HCT116 (cell line): ENCODE results near the gene ASIC3. TPM values are rescaled to one million over a fixed set of nuclear protein-coding genes. Genes with fewer than 3 reads are reported as not detected.

ENCODE experiments used
- ATAC-seq: fragments of 200-7000 bp; cut with Tn5 transposase; 2 replicates; pipeline ENCODE4 v1.9.1; 2020; ENCODE audit warnings: mild to moderate bottlenecking, moderate library complexity
- BruUV-seq: library from RNA; stranded (reverse); fragments of 400-500 nt; replicated peaks from 2 replicates; lab custom pipeline; 2021; lab: Mats Ljungman, UMichigan
- CTCF ChIA-PET: fragments of 300-600 bp; sonication (Branson Sonifier 250); formaldehyde crosslinking; loops from one replicate; lab custom pipeline; 2021; ENCODE audit warnings: antibody characterized with exemption; lab: Charles Lee
- POLR2A ChIA-PET: fragments of 300-600, 350-600 bp; sonication (Branson Sonifier 250); formaldehyde crosslinking; loops from one replicate; lab custom pipeline; 2021; ENCODE audit warnings: antibody characterized with exemption; lab: Charles Lee
- RAD21 ChIA-PET, 2 experiments: fragments of 300-600 bp; sonication (Branson Sonifier 250); formaldehyde crosslinking; loops; one replicate each; lab custom pipeline; 2023; ENCODE audit warnings: low total read pairs in 2 of 2; ENCODE audit not compliant: uncharacterized antibody in 2 of 2, unreplicated experiment in 2 of 2, low non-redundant PET in 1 of 2; lab: Charles Lee
- DNase-seq: peaks from one replicate; pipeline ENCODE4 v3.0.0-alpha.2; 2010; ENCODE audit warnings: low read depth, low spot score
- H2AFZ ChIP-seq: fragments of 200-600 bp; shearing (Covaris generic), sonication (generic); 2 replicates; pipeline ENCODE4 v1.6.1; 2017; ENCODE audit warnings: low read depth, mixed run types, mixed read lengths, antibody characterized with exemption, low read length; ENCODE audit not compliant: poor library complexity, severe bottlenecking
- H3K27ac ChIP-seq: 2 replicates; pipeline ENCODE4 v1.5.1; 2012; ENCODE audit warnings: low read depth, low read length
- H3K27me3 ChIP-seq: fragments of 200-600 bp; sonication (generic); 2 replicates; pipeline ENCODE4 v1.6.1; 2016; ENCODE audit warnings: mixed run types, low read length, mixed read lengths; ENCODE audit not compliant: insufficient read depth
- H3K36me3 ChIP-seq, 2 experiments: fragments of 200-500 bp in 1 of 2; fragments of 200-600 bp in 1 of 2; sonication (Bioruptor generic) in 1 of 2; sonication (generic) in 1 of 2; 2 replicates each; pipeline versions ENCODE4 v1.5.1 to v1.6.1; 2014 to 2016; ENCODE audit warnings: low read length in 2 of 2, inconsistent platforms in 1 of 2, mixed read lengths in 1 of 2, mixed run types in 1 of 2; ENCODE audit not compliant: insufficient read depth in 2 of 2, control insufficient read depth in 1 of 2
- H3K4me1 ChIP-seq, 2 experiments: fragments of 200-600 bp in 1 of 2; sonication (generic) in 1 of 2; 2 replicates each; pipeline versions ENCODE4 v1.5.1 to v1.6.1; 2012 to 2017; ENCODE audit warnings: low read length in 2 of 2, inconsistent platforms in 1 of 2, mild to moderate bottlenecking in 1 of 2, mixed read lengths in 1 of 2, mixed run types in 1 of 2, moderate library complexity in 1 of 2; ENCODE audit not compliant: insufficient read depth in 2 of 2, control insufficient read depth in 1 of 2
- H3K4me2 ChIP-seq: fragments of 200-600 bp; sonication (generic); 2 replicates; pipeline ENCODE4 v1.6.1; 2017; ENCODE audit warnings: mixed run types, low read length, mixed read lengths
- H3K4me3 ChIP-seq, 2 experiments: fragments of 200-600 bp in 1 of 2; sonication (generic) in 1 of 2; replicated peaks in 1 of 2; 2 replicates each; pipeline ENCODE4 v1.5.1; 2011 to 2016; ENCODE audit warnings: low read length in 2 of 2, control low read depth in 1 of 2, low read depth in 1 of 2, mild to moderate bottlenecking in 1 of 2, mixed read lengths in 1 of 2, mixed run types in 1 of 2
- H3K79me2 ChIP-seq: fragments of 200-600 bp; sonication (generic); 2 replicates; pipeline ENCODE4 v1.6.1; 2017; ENCODE audit warnings: mild to moderate bottlenecking, mixed run types, low read length, moderate library complexity, mixed read lengths; ENCODE audit not compliant: insufficient read depth
- H3K9ac ChIP-seq: fragments of 200-600 bp; sonication (generic); 2 replicates; pipeline ENCODE4 v1.6.1; 2016; ENCODE audit warnings: low read length, mixed read lengths
- H3K9me2 ChIP-seq: fragments of 200-600 bp; sonication (generic), shearing (Covaris generic); 2 replicates; pipeline ENCODE4 v1.6.1; 2017; ENCODE audit warnings: mixed run types, mild to moderate bottlenecking, moderate library complexity; ENCODE audit not compliant: insufficient read depth
- H3K9me3 ChIP-seq, 2 experiments: fragments of 200-500 bp in 1 of 2; fragments of 200-600 bp in 1 of 2; sonication (Bioruptor generic) in 1 of 2; sonication (generic) in 1 of 2; 2 replicates each; pipeline ENCODE4 v1.6.1; 2014 to 2017; ENCODE audit warnings: low read length in 2 of 2, mixed read lengths in 2 of 2, inconsistent platforms in 1 of 2, low read depth in 1 of 2, mild to moderate bottlenecking in 1 of 2, mixed run types in 1 of 2, moderate library complexity in 1 of 2; ENCODE audit not compliant: control insufficient read depth in 1 of 2, insufficient read depth in 1 of 2
- H4K20me1 ChIP-seq: fragments of 200-600 bp; sonication (generic), shearing (Covaris generic); 2 replicates; pipeline ENCODE4 v1.6.1; 2017; ENCODE audit warnings: mixed run types, mild to moderate bottlenecking, moderate library complexity; ENCODE audit not compliant: insufficient read depth
- CEBPB ChIP-seq: IDR thresholded peaks from 2 replicates; pipeline ENCODE4 v1.6.1; 2012; ENCODE audit warnings: low read depth
- EGR1 ChIP-seq: IDR thresholded peaks from 2 replicates; pipeline ENCODE4 v1.6.1; 2012; ENCODE audit warnings: low read depth
- EZH2phosphoT487 ChIP-seq: fragments of 200-600 bp; IDR thresholded peaks from 2 replicates; pipeline ENCODE4 v1.6.1; 2018; ENCODE audit warnings: antibody characterized with exemption, borderline replicate concordance
- JUND ChIP-seq: IDR thresholded peaks from 2 replicates; pipeline ENCODE4 v1.6.1; 2012
- RAD21 ChIP-seq: IDR thresholded peaks from 2 replicates; pipeline ENCODE4 v1.6.1; 2012; ENCODE audit warnings: low read depth, mild to moderate bottlenecking
- SRF ChIP-seq: IDR thresholded peaks from 2 replicates; pipeline ENCODE4 v1.6.1; 2012; ENCODE audit warnings: low read depth
- TCF7L2 ChIP-seq: IDR thresholded peaks from 2 replicates; pipeline ENCODE4 v1.7.0; 2011; ENCODE audit warnings: borderline replicate concordance, inconsistent platforms; ENCODE audit not compliant: insufficient read depth, insufficient read length; ENCODE audit errors: extremely low read depth
- YY1 ChIP-seq: IDR thresholded peaks from 2 replicates; pipeline ENCODE4 v1.6.1; 2011; ENCODE audit warnings: low read length, low read depth, moderate library complexity, mild to moderate bottlenecking; ENCODE audit not compliant: insufficient replicate concordance; ENCODE audit errors: extremely low read depth
- ZFX ChIP-seq: fragments of 450-650 bp; IDR thresholded peaks from 2 replicates; pipeline ENCODE4 v1.6.1; 2017
- intact Hi-C: fragments of 100-400 bp; cut with micrococcal nuclease; formaldehyde crosslinking; loops from 2 replicates; pipeline ENCODE4 v1.10.0; 2022
- total RNA-seq: library from RNA; stranded (reverse); gene quantifications from one replicate; pipeline ENCODE4 v1.2.1, GENCODE V29; 2021; ENCODE audit not compliant: unreplicated experiment
- TF ChIP-seq, protein P1 (sequence below): IDR thresholded peaks from 2 replicates; pipeline ENCODE4 v1.6.1; 2012; ENCODE audit warnings: low read depth
- TF ChIP-seq, protein P2 (sequence below), 3 experiments: fragments of 200-600 bp in 1 of 3; sonication (generic) in 1 of 3; IDR thresholded peaks in 2 of 3; conservative IDR thresholded peaks in 1 of 3; 2 replicates each; pipeline ENCODE4 v1.5.1; 2012 to 2017; ENCODE audit warnings: low read depth in 2 of 3, low read length in 2 of 3, antibody characterized with exemption in 1 of 3, borderline replicate concordance in 1 of 3, control low read depth in 1 of 3, mild to moderate bottlenecking in 1 of 3, mixed read lengths in 1 of 3, mixed run types in 1 of 3, moderate library complexity in 1 of 3; ENCODE audit not compliant: insufficient read depth in 1 of 3

ASIC3 gene
- total RNA-seq, 1 experiment from 2014 or later = 4.4 TPM

DNA sequence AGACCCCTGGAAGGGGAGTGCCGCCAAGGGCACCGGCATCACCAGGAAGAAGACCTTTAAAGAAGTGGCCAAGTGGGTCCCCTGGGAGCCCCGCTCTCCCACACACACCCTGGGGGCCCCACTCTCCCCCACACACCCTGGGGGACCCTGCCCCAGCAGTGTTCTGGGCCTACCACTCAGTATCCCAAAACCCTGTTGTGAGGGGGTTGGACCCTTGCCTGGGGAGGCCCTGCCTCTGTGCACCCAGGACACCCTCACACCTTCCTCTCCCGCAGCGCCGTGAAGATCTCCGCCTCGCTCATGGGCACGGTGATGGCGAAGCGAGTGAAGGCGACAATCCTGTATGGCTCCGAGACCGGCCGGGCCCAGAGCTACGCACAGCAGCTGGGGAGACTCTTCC lies 46.8 kb upstream of the ASIC3 start:
- no TSS peak for BruUV-seq

More for the DNA sequence above, 46.8 kb upstream of the ASIC3 start:
- no peaks in the 10 kb centered on the region for H3K79me2 ChIP-seq
- H3K27me3 ChIP-seq = no peaks in the 10 kb centered on the region
- no peaks in the 10 kb centered on the region for H3K9me3 ChIP-seq
- no peaks in the 10 kb centered on the region for H3K4me1 ChIP-seq
- CTCF ChIA-PET = no interaction called here
- TF ChIP-seq, protein P1, sequence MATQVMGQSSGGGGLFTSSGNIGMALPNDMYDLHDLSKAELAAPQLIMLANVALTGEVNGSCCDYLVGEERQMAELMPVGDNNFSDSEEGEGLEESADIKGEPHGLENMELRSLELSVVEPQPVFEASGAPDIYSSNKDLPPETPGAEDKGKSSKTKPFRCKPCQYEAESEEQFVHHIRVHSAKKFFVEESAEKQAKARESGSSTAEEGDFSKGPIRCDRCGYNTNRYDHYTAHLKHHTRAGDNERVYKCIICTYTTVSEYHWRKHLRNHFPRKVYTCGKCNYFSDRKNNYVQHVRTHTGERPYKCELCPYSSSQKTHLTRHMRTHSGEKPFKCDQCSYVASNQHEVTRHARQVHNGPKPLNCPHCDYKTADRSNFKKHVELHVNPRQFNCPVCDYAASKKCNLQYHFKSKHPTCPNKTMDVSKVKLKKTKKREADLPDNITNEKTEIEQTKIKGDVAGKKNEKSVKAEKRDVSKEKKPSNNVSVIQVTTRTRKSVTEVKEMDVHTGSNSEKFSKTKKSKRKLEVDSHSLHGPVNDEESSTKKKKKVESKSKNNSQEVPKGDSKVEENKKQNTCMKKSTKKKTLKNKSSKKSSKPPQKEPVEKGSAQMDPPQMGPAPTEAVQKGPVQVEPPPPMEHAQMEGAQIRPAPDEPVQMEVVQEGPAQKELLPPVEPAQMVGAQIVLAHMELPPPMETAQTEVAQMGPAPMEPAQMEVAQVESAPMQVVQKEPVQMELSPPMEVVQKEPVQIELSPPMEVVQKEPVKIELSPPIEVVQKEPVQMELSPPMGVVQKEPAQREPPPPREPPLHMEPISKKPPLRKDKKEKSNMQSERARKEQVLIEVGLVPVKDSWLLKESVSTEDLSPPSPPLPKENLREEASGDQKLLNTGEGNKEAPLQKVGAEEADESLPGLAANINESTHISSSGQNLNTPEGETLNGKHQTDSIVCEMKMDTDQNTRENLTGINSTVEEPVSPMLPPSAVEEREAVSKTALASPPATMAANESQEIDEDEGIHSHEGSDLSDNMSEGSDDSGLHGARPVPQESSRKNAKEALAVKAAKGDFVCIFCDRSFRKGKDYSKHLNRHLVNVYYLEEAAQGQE = no peak
- no peak for TF ChIP-seq SRF
- TF ChIP-seq EGR1 = no peak
- no peak for TF ChIP-seq ZFX
- TF ChIP-seq, protein P2, sequence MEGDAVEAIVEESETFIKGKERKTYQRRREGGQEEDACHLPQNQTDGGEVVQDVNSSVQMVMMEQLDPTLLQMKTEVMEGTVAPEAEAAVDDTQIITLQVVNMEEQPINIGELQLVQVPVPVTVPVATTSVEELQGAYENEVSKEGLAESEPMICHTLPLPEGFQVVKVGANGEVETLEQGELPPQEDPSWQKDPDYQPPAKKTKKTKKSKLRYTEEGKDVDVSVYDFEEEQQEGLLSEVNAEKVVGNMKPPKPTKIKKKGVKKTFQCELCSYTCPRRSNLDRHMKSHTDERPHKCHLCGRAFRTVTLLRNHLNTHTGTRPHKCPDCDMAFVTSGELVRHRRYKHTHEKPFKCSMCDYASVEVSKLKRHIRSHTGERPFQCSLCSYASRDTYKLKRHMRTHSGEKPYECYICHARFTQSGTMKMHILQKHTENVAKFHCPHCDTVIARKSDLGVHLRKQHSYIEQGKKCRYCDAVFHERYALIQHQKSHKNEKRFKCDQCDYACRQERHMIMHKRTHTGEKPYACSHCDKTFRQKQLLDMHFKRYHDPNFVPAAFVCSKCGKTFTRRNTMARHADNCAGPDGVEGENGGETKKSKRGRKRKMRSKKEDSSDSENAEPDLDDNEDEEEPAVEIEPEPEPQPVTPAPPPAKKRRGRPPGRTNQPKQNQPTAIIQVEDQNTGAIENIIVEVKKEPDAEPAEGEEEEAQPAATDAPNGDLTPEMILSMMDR (IDR thresholded peaks at IDR 0.05 in 2 of 3, conservative IDR thresholded peaks at IDR 0.05 in 1 of 3; ENCODE audit: borderline replicate concordance in 1 of 3, insufficient read depth in 1 of 3, low read depth in 2 of 3, low read length in 2 of 3) = no peak
- no peak for TF ChIP-seq EZH2phosphoT487
- TF ChIP-seq CEBPB = no peak
- no peak for TF ChIP-seq TCF7L2
- no peak for TF ChIP-seq RAD21
- no peak for TF ChIP-seq YY1
- TF ChIP-seq JUND = no peak
- H3K36me3 ChIP-seq = no peaks in the 10 kb centered on the region
- no peak overlapping the region for H3K9ac ChIP-seq
- H4K20me1 ChIP-seq = no peaks in the 10 kb centered on the region
- H3K4me3 ChIP-seq = no peak overlapping the region
- no peak overlapping the region for H3K27ac ChIP-seq
- no peak overlapping the region for H3K4me2 ChIP-seq
- ATAC-seq (no peak), DNase-seq (no peak)
- intact Hi-C loops = no loop called here
- no peak overlapping the region for H2AFZ ChIP-seq
- H3K9me2 ChIP-seq = no peaks in the 10 kb centered on the region
- RAD21 ChIA-PET = no interaction called here
- POLR2A ChIA-PET = no interaction called here
